Ecto neural progenitor cell (in vitro differentiated cells): ENCODE data around the gene ABL2.
"Not testable (repeated sequence)": the region's sequence is repeated elsewhere in the genome, so short reads cannot be mapped to it uniquely, and the experiment has no call there.

Experiments used
- DNase-seq: peaks from one replicate; pipeline ENCODE4 v3.0.0-alpha.2; 2018; ENCODE audit warnings: low spot score

Gene ABL2

GRCh38 chr1:179229214-179230140, at the start of gene ABL2:
ABL2 (minus strand) TSS chr1:179229677; CDS start chr1:179229397, 280 bp downstream.
- peak; percentile 86 for DNase-seq

- no peak for DNase-seq
Measured at GRCh38 chr1:179278920-179279319, 49.4 kb upstream of the ABL2 start.

GRCh38 chr1:179274424-179274823, 44.9 kb upstream of the ABL2 start:
- not testable (repeated sequence) for DNase-seq

- no peak for DNase-seq
Measured at GRCh38 chr1:179269071-179269470, 39.6 kb upstream of the ABL2 start.

DNA sequence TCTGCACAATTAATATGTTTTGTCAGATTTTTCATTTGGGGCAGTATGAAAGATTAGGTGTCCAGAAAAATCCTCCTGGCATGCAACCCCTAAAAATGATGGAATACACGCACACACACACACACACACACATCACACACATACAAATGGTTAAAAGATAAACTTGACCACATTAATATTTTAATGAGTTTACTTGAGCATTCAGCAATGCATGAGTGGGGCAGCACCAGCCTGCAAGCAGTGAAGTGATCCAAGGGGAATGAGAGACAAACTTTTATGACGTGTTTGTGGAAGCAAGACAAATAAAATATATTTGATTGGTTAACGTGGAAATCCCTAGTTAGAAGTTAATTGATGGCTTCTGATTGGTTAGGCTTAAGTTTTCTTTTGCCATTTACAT, 35.0 kb upstream of the ABL2 start:
- no peak for DNase-seq

GRCh38 chr1:179263121-179263520, 33.6 kb upstream of the ABL2 start:
- no peak for DNase-seq

GRCh38 chr1:179262183-179262582, 32.7 kb upstream of the ABL2 start:
- DNase-seq: no peak

DNA sequence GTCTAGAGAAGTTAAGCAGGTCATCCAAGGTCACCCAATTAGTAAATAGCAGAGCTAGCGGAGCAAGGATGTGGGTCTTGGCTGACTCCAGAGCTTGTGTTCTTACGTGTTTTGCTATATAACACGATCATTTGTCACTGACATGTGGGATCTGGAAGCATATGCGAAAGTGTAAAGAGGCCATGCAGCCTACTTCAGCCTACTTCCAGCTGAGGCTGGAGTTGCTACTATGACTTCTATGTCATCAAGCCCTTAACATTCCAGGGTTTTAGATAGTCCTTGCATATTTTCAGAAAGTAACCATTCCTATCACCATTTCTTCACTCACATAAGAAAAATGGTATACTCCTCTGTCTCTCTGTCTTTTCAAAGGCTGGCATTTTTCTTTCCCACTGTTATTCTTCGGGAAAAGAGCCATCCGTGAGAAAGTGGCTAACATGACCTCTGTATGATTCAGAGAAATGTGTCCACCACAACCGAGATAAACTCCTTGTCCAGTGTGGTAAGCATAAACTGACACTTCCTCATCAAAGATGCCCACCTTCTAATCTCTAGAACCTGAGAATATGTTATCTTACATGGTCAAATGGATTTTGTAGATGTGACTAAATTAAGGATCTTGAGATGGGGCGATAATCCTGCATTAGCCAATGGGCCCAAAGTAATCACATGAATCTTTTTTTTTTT, 24.0 kb upstream of the ABL2 start:
- DNase-seq: no peak

- DNase-seq: no peak
Measured at GRCh38 chr1:179252606-179253005, 23.1 kb upstream of the ABL2 start.

DNA sequence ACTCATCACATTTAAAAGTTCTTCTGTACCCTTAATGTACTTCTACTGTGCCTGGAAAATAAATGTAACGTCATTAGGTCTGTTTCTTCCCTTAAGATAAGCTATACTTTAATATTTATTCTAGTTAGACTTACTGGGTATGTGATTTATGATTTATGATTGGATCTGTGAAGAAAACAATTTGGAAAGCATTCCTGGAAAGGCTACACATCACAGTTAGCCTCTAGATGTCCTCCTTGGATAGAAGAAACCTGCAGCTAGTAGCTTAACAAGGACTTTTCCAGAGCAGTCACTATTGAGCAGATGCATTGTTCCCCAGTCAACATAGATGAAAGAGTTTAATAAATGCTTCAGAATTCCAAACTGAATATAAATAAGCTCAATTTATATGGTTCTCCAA, 22.2 kb upstream of the ABL2 start:
- DNase-seq: no peak

DNA sequence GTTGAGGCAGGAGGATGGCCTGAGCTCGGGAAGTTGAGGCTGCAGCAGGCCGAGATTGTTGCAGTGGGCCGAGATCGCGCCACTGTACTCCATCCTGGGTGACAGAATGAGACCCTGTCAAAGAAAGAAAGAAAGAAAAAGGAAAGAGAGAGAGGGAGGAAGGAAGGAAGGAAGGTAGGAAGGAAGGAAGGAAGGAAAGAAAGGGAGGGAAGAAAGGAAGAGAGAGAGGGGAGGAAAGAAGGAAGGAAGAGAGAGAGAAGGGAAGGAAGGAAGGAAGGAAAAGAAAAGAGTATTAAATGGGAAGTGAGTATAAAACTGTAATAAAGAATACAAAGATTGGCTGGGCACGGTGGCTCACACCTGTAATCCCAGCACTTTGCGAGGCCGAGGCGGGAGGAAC, 18.4 kb upstream of the ABL2 start:
- no peak for DNase-seq

DNA sequence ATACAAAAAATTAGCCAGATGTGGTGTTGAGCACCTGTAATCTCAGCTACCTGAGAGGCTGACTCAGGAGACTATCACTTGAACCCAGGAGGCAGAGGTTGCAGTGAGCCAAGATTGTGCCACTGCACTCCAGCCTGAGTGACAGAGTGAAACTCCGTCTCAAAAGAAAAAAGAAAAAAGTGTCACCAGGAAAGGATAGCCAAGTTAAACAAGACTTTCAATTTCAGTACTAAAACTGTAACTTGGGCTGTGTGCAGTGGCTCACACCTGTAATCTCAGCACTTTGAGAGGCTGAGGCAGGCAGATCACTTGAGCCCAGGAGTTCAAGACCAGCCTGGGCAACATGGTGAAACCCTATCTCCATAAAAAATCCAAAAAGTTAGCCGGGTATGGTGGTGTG, 15.9 kb upstream of the ABL2 start:
- DNase-seq: not testable (repeated sequence)

GRCh38 chr1:179241530-179242097, 12.1 kb upstream of the ABL2 start:
- DNase-seq: no peak

DNA sequence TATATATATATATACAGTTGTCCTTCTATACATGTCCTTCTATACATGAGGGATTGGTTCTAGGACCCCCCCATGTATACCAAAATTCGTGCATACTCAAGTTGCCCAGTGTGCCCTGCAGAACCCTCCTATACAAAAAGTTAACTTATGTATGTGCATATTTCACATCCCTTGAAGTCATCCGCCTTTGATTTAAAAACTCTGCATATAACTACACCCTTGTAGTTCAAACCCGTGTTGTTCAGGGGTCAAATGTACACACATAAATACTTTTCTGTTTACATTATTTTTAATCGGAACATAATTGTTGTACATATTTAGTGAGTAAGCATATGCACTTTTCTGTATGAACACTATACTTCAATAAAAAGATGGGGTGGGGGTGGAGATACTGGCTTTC, 7.7 kb upstream of the ABL2 start:
- no peak for DNase-seq

- DNase-seq: no peak
Measured at GRCh38 chr1:179234863-179235262, 5.4 kb upstream of the ABL2 start.

DNA sequence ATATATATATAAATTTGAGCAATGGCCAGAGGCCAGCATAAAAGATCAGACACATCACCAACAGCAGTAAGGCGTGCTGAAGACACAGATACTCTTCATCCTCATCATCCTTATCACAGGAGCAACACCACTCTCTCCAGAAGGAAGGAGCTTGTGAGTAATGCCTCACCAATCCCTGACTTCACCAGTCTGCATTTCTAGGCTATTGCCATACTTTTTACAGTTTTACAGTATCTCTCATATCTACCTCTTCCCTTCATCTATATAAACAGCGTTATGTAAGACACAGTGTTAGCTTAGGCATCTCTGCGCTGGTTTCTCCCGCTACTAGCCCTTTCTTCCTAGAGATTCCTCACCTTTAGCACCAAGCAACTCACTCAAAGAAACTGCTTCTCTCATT, 2.4 kb upstream of the ABL2 start:
- no peak for DNase-seq

DNA sequence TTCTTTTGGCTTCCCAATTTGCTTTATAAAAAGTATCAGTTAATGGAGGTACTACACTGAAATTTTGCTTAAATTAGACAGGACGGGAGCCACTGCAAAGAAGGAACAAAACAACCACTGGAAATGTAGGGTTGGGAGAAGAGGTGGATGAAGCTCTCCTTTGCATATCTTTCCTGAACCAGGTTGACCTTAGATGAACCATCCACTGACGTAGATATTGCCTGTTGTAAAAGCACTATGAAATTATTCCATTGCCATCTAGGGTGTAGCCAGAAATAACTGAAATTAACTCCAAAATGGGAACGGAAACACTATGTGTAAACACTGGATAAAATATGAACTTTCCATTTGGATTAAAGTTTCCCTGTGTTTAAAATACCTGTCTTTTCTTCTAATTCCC, 1.2 kb upstream of the ABL2 start:
- no peak for DNase-seq

DNA sequence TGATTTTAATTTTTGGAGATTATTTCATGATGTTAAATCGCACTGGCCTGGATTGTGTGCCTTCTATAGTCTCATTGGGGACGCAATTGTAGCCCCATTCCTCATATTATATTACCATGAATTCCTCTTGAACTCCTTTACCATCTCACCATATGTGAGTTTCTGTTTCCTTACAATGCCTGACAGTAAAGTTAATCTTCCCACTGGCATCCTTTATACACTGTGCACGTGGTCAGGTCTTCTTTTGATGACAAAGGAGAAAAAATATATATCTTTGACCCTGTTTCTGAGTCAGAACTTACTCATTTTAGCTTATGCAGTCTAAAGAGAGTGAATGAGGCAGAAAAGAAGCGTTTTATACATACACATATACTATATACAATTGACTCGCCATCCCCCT, 774 bp upstream of the ABL2 start:
- DNase-seq: no peak

DNA sequence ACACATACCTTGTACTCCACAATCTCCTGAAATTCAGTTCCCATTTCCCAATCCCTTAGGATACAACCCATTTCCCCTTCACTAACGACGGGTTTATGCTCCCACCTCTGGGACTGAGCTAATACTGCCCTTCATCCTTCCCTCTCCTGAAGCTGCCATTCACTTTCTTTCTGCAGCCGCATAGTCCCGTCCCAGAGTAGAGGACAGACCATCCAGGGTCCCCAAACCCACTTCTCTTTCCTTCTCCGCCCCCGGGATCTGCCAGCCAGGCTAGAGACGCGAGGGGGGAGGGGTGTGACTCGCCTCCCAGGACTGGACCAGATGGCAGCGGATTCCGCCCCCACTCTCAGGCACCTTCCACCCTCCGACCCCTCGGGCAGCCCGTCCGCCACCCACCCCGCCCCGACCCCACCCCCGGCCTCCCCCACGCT, 679 bp downstream of the ABL2 start:
- peak; percentile 80 for DNase-seq

DNA sequence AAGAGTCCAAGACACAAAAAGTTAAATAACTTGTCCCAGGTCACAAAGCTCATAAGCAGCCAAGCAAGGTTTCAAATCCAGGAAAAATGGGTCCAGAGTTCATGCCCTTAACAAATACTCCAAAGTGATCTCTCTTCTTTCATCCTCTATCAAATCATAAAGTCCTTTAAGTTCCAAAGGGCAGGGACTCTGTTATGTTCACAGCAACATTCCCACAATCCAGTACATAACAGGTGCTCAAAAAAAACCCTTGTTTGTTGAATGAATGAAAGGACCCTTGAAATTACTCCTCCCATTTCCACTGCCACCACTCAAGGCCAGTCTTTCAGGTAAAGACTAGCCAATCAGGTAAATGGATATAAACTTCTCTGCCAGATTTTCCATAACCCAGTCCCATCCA, 2.7 kb downstream of the ABL2 start:
- no peak for DNase-seq

GRCh38 chr1:179224466-179224865, 5.0 kb downstream of the ABL2 start:
- not testable (repeated sequence) for DNase-seq

- not testable (repeated sequence) for DNase-seq
Measured at GRCh38 chr1:179221121-179221520, 8.4 kb downstream of the ABL2 start.

GRCh38 chr1:179217943-179218507, 11.5 kb downstream of the ABL2 start:
- DNase-seq: no peak
